HCT116 (cell line): ENCODE data around the gene URAD. TPM values are rescaled to one million over a fixed set of nuclear protein-coding genes. Genes with fewer than 3 reads are reported as not detected.
"Not testable (repeated sequence)": the region's sequence is repeated elsewhere in the genome, so short reads cannot be mapped to it uniquely, and the experiment has no call there.

ENCODE experiments used
- ATAC-seq: fragments of 200-7000 bp; cut with Tn5 transposase; 2 replicates; pipeline ENCODE4 v1.9.1; 2020; ENCODE audit warnings: mild to moderate bottlenecking, moderate library complexity
- BruUV-seq: library from RNA; stranded (reverse); fragments of 400-500 nt; replicated peaks from 2 replicates; lab custom pipeline; 2021; lab: Mats Ljungman, UMichigan
- CTCF ChIA-PET: fragments of 300-600 bp; sonication (Branson Sonifier 250); formaldehyde crosslinking; loops from one replicate; lab custom pipeline; 2021; ENCODE audit warnings: antibody characterized with exemption; lab: Charles Lee
- POLR2A ChIA-PET: fragments of 300-600, 350-600 bp; sonication (Branson Sonifier 250); formaldehyde crosslinking; loops from one replicate; lab custom pipeline; 2021; ENCODE audit warnings: antibody characterized with exemption; lab: Charles Lee
- RAD21 ChIA-PET, 2 experiments: fragments of 300-600 bp; sonication (Branson Sonifier 250); formaldehyde crosslinking; loops; one replicate each; lab custom pipeline; 2023; ENCODE audit warnings: low total read pairs in 2 of 2; ENCODE audit not compliant: uncharacterized antibody in 2 of 2, unreplicated experiment in 2 of 2, low non-redundant PET in 1 of 2; lab: Charles Lee
- DNase-seq: peaks from one replicate; pipeline ENCODE4 v3.0.0-alpha.2; 2010; ENCODE audit warnings: low read depth, low spot score
- H2AFZ ChIP-seq: fragments of 200-600 bp; shearing (Covaris generic), sonication (generic); 2 replicates; pipeline ENCODE4 v1.6.1; 2017; ENCODE audit warnings: low read depth, mixed run types, mixed read lengths, antibody characterized with exemption, low read length; ENCODE audit not compliant: poor library complexity, severe bottlenecking
- H3K27ac ChIP-seq: 2 replicates; pipeline ENCODE4 v1.5.1; 2012; ENCODE audit warnings: low read depth, low read length
- H3K27me3 ChIP-seq: fragments of 200-600 bp; sonication (generic); 2 replicates; pipeline ENCODE4 v1.6.1; 2016; ENCODE audit warnings: mixed run types, low read length, mixed read lengths; ENCODE audit not compliant: insufficient read depth
- H3K36me3 ChIP-seq, 2 experiments: fragments of 200-500 bp in 1 of 2; fragments of 200-600 bp in 1 of 2; sonication (Bioruptor generic) in 1 of 2; sonication (generic) in 1 of 2; 2 replicates each; pipeline versions ENCODE4 v1.5.1 to v1.6.1; 2014 to 2016; ENCODE audit warnings: low read length in 2 of 2, inconsistent platforms in 1 of 2, mixed read lengths in 1 of 2, mixed run types in 1 of 2; ENCODE audit not compliant: insufficient read depth in 2 of 2, control insufficient read depth in 1 of 2
- H3K4me1 ChIP-seq, 2 experiments: fragments of 200-600 bp in 1 of 2; sonication (generic) in 1 of 2; 2 replicates each; pipeline versions ENCODE4 v1.5.1 to v1.6.1; 2012 to 2017; ENCODE audit warnings: low read length in 2 of 2, inconsistent platforms in 1 of 2, mild to moderate bottlenecking in 1 of 2, mixed read lengths in 1 of 2, mixed run types in 1 of 2, moderate library complexity in 1 of 2; ENCODE audit not compliant: insufficient read depth in 2 of 2, control insufficient read depth in 1 of 2
- H3K4me2 ChIP-seq: fragments of 200-600 bp; sonication (generic); 2 replicates; pipeline ENCODE4 v1.6.1; 2017; ENCODE audit warnings: mixed run types, low read length, mixed read lengths
- H3K4me3 ChIP-seq, 2 experiments: fragments of 200-600 bp in 1 of 2; sonication (generic) in 1 of 2; replicated peaks in 1 of 2; 2 replicates each; pipeline ENCODE4 v1.5.1; 2011 to 2016; ENCODE audit warnings: low read length in 2 of 2, control low read depth in 1 of 2, low read depth in 1 of 2, mild to moderate bottlenecking in 1 of 2, mixed read lengths in 1 of 2, mixed run types in 1 of 2
- H3K79me2 ChIP-seq: fragments of 200-600 bp; sonication (generic); 2 replicates; pipeline ENCODE4 v1.6.1; 2017; ENCODE audit warnings: mild to moderate bottlenecking, mixed run types, low read length, moderate library complexity, mixed read lengths; ENCODE audit not compliant: insufficient read depth
- H3K9ac ChIP-seq: fragments of 200-600 bp; sonication (generic); 2 replicates; pipeline ENCODE4 v1.6.1; 2016; ENCODE audit warnings: low read length, mixed read lengths
- H3K9me2 ChIP-seq: fragments of 200-600 bp; sonication (generic), shearing (Covaris generic); 2 replicates; pipeline ENCODE4 v1.6.1; 2017; ENCODE audit warnings: mixed run types, mild to moderate bottlenecking, moderate library complexity; ENCODE audit not compliant: insufficient read depth
- H3K9me3 ChIP-seq, 2 experiments: fragments of 200-500 bp in 1 of 2; fragments of 200-600 bp in 1 of 2; sonication (Bioruptor generic) in 1 of 2; sonication (generic) in 1 of 2; 2 replicates each; pipeline ENCODE4 v1.6.1; 2014 to 2017; ENCODE audit warnings: low read length in 2 of 2, mixed read lengths in 2 of 2, inconsistent platforms in 1 of 2, low read depth in 1 of 2, mild to moderate bottlenecking in 1 of 2, mixed run types in 1 of 2, moderate library complexity in 1 of 2; ENCODE audit not compliant: control insufficient read depth in 1 of 2, insufficient read depth in 1 of 2
- H4K20me1 ChIP-seq: fragments of 200-600 bp; sonication (generic), shearing (Covaris generic); 2 replicates; pipeline ENCODE4 v1.6.1; 2017; ENCODE audit warnings: mixed run types, mild to moderate bottlenecking, moderate library complexity; ENCODE audit not compliant: insufficient read depth
- FOSL1 ChIP-seq: IDR thresholded peaks from 2 replicates; pipeline ENCODE4 v1.6.1; 2012; ENCODE audit warnings: low read depth
- RAD21 ChIP-seq: IDR thresholded peaks from 2 replicates; pipeline ENCODE4 v1.6.1; 2012; ENCODE audit warnings: low read depth, mild to moderate bottlenecking
- SRF ChIP-seq: IDR thresholded peaks from 2 replicates; pipeline ENCODE4 v1.6.1; 2012; ENCODE audit warnings: low read depth
- ZFX ChIP-seq: fragments of 450-650 bp; IDR thresholded peaks from 2 replicates; pipeline ENCODE4 v1.6.1; 2017
- ZNF274 ChIP-seq: fragments of 200-500 bp; sonication (Bioruptor generic); IDR thresholded peaks from 2 replicates; pipeline ENCODE4 v1.6.1; 2014; ENCODE audit warnings: mild to moderate bottlenecking, low read depth, low read length, inconsistent platforms
- intact Hi-C: fragments of 100-400 bp; cut with micrococcal nuclease; formaldehyde crosslinking; loops from 2 replicates; pipeline ENCODE4 v1.10.0; 2022
- total RNA-seq: library from RNA; stranded (reverse); gene quantifications from one replicate; pipeline ENCODE4 v1.2.1, GENCODE V29; 2021; ENCODE audit not compliant: unreplicated experiment
- TF ChIP-seq, protein P1 (sequence below): IDR thresholded peaks from 2 replicates; pipeline ENCODE4 v1.6.1; 2012

Gene URAD
- total RNA-seq, 1 experiment from 2014 or later = not detected

DNA sequence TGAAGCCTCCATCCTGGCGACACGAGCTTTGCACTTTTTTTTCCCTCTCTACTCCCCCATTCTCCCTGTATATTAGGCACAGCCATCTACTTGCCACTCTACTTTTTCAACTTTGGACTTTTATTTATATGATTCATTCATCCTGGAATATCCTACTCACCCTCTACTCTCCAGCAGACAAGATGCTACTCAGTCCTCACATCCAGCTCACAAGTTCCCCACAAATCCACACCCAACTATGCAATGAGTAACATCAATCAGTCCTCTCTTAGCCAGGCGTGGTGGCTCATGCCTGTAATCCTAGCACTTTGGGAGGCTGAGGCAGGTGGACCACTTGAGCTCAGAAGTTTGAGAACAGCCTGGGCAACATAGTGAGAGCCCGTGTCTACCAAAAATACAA, 23.9 kb upstream of the URAD start:
- intact Hi-C loops = no loop called here
- no peak overlapping the region for H3K9ac ChIP-seq
- H3K27ac ChIP-seq = no peak overlapping the region
- DNase-seq (no peak), ATAC-seq (no peak)
- no peak overlapping the region for H3K4me3 ChIP-seq
- no peaks in the 10 kb centered on the region for H3K79me2 ChIP-seq
- no peaks in the 10 kb centered on the region for H3K9me2 ChIP-seq
- H3K9me3 ChIP-seq = no peaks in the 10 kb centered on the region
- RAD21 ChIA-PET = no interaction called here
- no peaks in the 10 kb centered on the region for H4K20me1 ChIP-seq
- H2AFZ ChIP-seq = no peak overlapping the region
- no peaks in the 10 kb centered on the region for H3K4me1 ChIP-seq
- POLR2A ChIA-PET = no interaction called here
- TF ChIP-seq, protein P1, sequence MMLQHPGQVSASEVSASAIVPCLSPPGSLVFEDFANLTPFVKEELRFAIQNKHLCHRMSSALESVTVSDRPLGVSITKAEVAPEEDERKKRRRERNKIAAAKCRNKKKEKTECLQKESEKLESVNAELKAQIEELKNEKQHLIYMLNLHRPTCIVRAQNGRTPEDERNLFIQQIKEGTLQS = no peak
- TF ChIP-seq ZNF274 (no peak), FOSL1 (no peak)
- CTCF ChIA-PET = interaction anchor here (1.2 kb wide), 1 partner anchor 47 kb away, joined by 5 read pairs; no protein-coding TSS in a partner anchor
- no TSS peak for BruUV-seq
- no peaks in the 10 kb centered on the region for H3K36me3 ChIP-seq
- H3K4me2 ChIP-seq = no peak overlapping the region
- no peaks in the 10 kb centered on the region for H3K27me3 ChIP-seq

DNA sequence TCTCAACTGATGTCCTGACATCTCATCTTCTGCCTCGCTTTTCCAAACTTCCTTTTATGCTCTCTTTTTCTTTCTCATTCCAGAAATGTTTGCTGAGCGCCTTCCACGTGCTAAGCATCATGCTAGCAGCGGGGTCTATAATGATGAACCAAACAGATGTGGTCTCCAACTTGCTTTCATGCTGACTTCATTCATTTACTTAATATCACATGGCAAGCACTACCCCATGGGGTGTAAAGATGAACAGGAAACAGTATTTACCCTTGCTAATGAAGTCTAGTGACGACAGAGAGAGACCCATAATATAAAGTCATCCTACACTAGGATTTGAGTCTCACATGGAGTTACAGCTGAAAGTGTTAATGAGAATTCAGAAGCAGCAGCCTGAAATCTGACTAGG, 21.6 kb upstream of the URAD start:
- intact Hi-C loops = no loop called here
- DNase-seq (no peak), ATAC-seq (no peak)
- H3K27ac ChIP-seq = no peak overlapping the region
- H3K9me3 ChIP-seq = no peaks in the 10 kb centered on the region
- ChIA-PET POLR2A (no interaction called here), RAD21 (no interaction called here), CTCF (no interaction called here)
- TF ChIP-seq SRF (no peak), ZFX (no peak), RAD21 (no peak)
- no peak overlapping the region for H3K4me2 ChIP-seq
- H3K4me1 ChIP-seq = no peaks in the 10 kb centered on the region
- no peaks in the 10 kb centered on the region for H3K9me2 ChIP-seq
- no peak overlapping the region for H2AFZ ChIP-seq
- no peaks in the 10 kb centered on the region for H4K20me1 ChIP-seq
- no peaks in the 10 kb centered on the region for H3K36me3 ChIP-seq
- no peaks in the 10 kb centered on the region for H3K79me2 ChIP-seq
- BruUV-seq = no TSS peak
- no peak overlapping the region for H3K4me3 ChIP-seq
- no peaks in the 10 kb centered on the region for H3K27me3 ChIP-seq
- H3K9ac ChIP-seq = no peak overlapping the region

DNA sequence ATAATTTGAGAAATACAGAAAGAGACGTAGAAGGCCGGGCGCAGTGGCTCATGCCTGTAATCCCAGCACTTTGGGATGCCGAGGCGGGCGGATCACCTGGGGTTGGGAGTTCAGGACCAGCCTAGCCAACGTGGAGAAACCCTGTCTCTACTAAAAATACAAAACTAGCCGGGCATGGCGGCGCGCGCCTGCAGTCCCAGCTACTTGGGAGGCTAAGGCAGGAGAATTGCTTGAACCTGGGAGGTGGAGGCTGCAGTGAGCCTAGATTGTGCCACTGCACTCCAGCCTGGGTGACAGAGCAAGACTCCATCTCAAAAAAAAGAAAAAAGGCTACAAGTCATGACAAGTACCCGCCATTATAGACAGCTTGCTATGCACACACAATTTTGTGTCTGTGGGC, 16.5 kb upstream of the URAD start:
- intact Hi-C loops, H2AFZ ChIP-seq, H3K9me2 ChIP-seq, DNase-seq, H3K27me3 ChIP-seq, CTCF ChIA-PET, H3K4me1 ChIP-seq, BruUV-seq, POLR2A ChIA-PET, H3K79me2 ChIP-seq, H3K9ac ChIP-seq, ATAC-seq, H3K4me2 ChIP-seq, H3K9me3 ChIP-seq, H3K27ac ChIP-seq, H3K4me3 ChIP-seq, RAD21 ChIA-PET, H4K20me1 ChIP-seq, H3K36me3 ChIP-seq: not testable (repeated sequence)
